PC-3 (cell line): ENCODE data around the gene LIG4.

ENCODE experiments used
- CTCF ChIP-seq: fragments of 300-600 bp; sonication (generic); conservative IDR thresholded peaks from 2 replicates; pipeline ENCODE4 v1.5.1; 2017; ENCODE audit warnings: antibody characterized with exemption, low read depth, mild to moderate bottlenecking, low read length
- EZH2 ChIP-seq: fragments of 300-600 bp; sonication (generic); IDR thresholded peaks from one replicate; pipeline ENCODE4 v1.6.1; 2017; ENCODE audit warnings: antibody characterized with exemption, mild to moderate bottlenecking, low read length; ENCODE audit not compliant: unreplicated experiment
- EZH2phosphoT487 ChIP-seq: fragments of 300-600 bp; sonication (generic); IDR thresholded peaks from 2 replicates; pipeline ENCODE4 v1.6.1; 2018; ENCODE audit warnings: mild to moderate bottlenecking, antibody characterized with exemption, low read length, borderline replicate concordance

GRCh38 chr13:108215436-108215835 is at the start of gene LIG4:
- TF ChIP-seq CTCF (no peak), EZH2 (no peak), EZH2phosphoT487 (no peak)
